RWPE1 (cell line): ENCODE results near the gene P3H2.
A peak's percentile ranks its signal among the peaks of the same experiment; 100 is the strongest.

Experiments
- CTCF ChIA-PET: fragments of 350-600 bp; sonication (Branson Sonifier 250); formaldehyde crosslinking; extraction: SDS; loops from one replicate; lab custom pipeline; 2021; lab: Yijun Ruan, JAX
- POLR2A ChIA-PET: fragments of 400-600 bp; formaldehyde crosslinking; extraction: SDS; loops from one replicate; lab custom pipeline; 2020; ENCODE audit warnings: antibody characterized with exemption; ENCODE audit not compliant: low non-redundant PET; lab: Yijun Ruan, JAX
- DNase-seq: peaks from one replicate; pipeline ENCODE4 v3.0.0; 2012; ENCODE audit warnings: low spot score
- H3K27ac ChIP-seq: fragments of 450-650 bp; 2 replicates; pipeline ENCODE4 v1.5.1; 2017
- CTCF ChIP-seq: fragments of 450-650 bp; conservative IDR thresholded peaks from 2 replicates; pipeline ENCODE4 v1.5.1; 2017; ENCODE audit warnings: low read depth, mild to moderate bottlenecking

P3H2 gene

DNA sequence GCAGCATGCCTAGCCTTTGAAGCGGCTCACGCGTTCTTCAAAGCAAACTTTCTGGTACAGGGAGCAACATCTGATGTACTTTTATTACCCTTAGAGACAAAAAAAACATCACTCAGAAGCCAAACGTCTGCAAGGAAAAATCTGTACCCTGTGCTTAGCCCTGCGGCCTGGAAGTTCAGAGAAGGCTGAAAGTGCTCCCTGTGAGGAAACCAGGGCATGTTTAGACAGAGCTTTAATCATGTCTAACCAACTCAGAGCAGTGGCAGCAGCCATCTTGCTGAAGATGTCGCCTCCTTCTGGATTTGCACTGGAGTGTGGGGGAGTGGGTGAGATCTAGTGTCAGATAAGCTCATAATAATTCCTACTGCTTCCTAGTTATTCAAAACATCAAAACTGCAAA is 170.4 kb downstream of the P3H2 start:
- no peak for DNase-seq
- ChIA-PET POLR2A (no interaction called here), CTCF (interaction anchor here (0.5 kb wide), 1 partner anchor 681 kb away, joined by 3 read pairs; no protein-coding TSS in a partner anchor)
- no peak for TF ChIP-seq CTCF
- peak overlapping the region; percentile 46 for H3K27ac ChIP-seq

DNA sequence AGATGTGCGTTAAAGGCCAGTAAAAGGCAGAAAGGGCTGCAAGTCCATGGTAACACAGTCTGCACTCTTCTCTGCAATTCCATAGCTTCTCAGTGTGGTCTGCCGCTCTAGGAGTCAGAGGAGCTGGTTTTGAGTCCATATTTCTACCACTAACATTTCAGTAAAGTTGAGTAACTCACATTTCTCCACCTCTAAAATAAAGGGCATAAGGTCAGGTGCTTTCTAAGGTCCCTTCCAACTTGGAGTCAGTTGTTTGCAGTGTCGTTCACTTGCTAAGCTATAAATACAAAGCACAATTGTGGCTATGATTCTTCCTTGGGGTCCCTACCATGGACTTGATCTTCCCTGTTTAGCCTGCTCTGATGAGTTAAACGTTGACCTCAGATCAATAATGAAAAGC is 171.1 kb downstream of the P3H2 start:
- TF ChIP-seq CTCF = no peak
- CTCF ChIA-PET = no interaction called here
- DNase-seq = no peak
- H3K27ac ChIP-seq = no peak overlapping the region
- POLR2A ChIA-PET = no interaction called here

DNA sequence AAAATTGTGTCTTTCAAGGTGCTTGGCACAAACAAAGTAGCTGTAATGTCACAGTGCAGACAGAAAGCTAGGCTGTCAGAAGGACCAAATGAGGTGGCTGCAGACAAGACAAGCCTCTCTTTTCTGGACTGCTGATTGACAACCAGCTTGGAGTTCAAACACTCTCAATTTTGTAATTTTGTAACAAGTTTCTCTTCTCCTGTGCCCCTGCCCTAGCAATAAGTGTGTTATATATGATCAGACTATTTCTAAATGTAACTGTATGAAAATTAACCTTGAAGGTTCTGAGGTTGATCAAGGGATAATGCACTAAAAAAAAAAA is 172.0 kb downstream of the P3H2 start:
- no peak for TF ChIP-seq CTCF
- no peak overlapping the region for H3K27ac ChIP-seq
- CTCF ChIA-PET = interaction anchor here (0.6 to 2.4 kb wide), 19 partner anchors 9 to 903 kb away, joined by 3 to 10 read pairs (median 3); no protein-coding TSS in a partner anchor
- DNase-seq = no peak
- POLR2A ChIA-PET = no interaction called here

DNA sequence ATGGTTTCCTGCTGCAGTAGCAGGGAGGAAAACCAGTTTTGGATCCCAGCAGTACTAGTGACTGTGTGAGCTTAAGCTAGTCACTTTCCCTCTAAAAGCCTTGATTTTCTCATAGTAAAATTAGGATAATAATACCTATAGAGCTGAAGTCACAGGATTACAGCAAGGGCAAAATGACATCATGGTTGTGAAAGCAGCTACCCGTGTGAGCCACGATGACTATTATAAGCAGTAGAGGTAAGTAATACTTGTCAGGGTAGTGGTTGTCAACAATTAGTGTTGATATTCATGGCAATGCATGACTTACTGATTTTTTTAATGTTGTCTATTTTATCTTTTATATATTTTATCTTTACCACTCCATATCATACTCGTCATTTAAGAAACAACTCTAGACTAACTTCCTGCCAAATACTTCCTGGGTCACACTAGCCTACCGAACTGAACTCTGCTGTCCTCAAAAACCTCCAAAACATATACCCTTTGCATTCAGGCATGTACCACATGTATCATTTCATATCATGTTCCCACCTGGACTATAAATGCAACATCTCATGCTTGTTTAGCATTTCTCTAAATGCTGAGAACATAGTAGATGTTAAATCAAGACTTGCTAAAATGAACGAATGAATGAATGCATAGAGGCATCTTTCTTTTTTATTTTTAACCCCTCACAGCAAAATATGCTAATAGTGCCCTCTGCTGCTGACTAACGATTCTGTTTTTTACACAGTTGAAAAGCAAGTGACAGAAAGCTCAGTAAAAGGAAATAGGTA is 172.6 kb downstream of the P3H2 start:
- peak; percentile 31 for DNase-seq
- H3K27ac ChIP-seq = no peak overlapping the region
- TF ChIP-seq CTCF = peak; percentile 76
- ChIA-PET CTCF (interaction anchor here (0.5 to 2.4 kb wide), 23 partner anchors 9 to 991 kb away, joined by 3 to 10 read pairs (median 3); no protein-coding TSS in a partner anchor), POLR2A (no interaction called here)

GRCh38 chr3:189947068-189947467 is 173.6 kb downstream of the P3H2 start:
- POLR2A ChIA-PET = no interaction called here
- no peak for DNase-seq
- H3K27ac ChIP-seq = peak overlapping the region; percentile 44

More at GRCh38 chr3:189947068-189947467, 173.6 kb downstream of the P3H2 start:
- CTCF ChIA-PET = interaction anchor here (0.6 to 2.4 kb wide), 2 partner anchors 14 to 59 kb away, joined by 4 to 10 read pairs; no protein-coding TSS in a partner anchor
- TF ChIP-seq CTCF = no peak
